ENCODE results near the gene COX20. TPM values are rescaled to one million over a fixed set of nuclear protein-coding genes. Genes with fewer than 3 reads are reported as not detected.

The COX20 gene
- polyA plus RNA-seq, 1 of the 3 experiments (the other 2 are of a cell fraction): 24.8 TPM

GRCh38 chr1:244868484-244869363 lies 33.3 kb downstream of the COX20 start:
- Histone ChIP-seq H2AFZ (ENCODE audit: low read depth) (no peak overlapping the region), H3K4me2 (no peak overlapping the region), H3K9me2 (no peaks in the 10 kb centered on the region), H3K4me3 (ENCODE audit: low read depth in 2 of 2, low read length in 1 of 2) (no peak overlapping the region), H3K27ac (ENCODE audit: low read depth in 2 of 2, low read length in 1 of 2) (no peak overlapping the region), H3K9me3 (no peaks in the 10 kb centered on the region), H3K79me2 (ENCODE audit: insufficient read depth) (peaks cover 6% of the 10 kb centered on the region), H3K4me1 (ENCODE audit: control insufficient read depth in 1 of 2, insufficient read depth in 2 of 2, low read depth in 1 of 2, low read length in 1 of 2) (peaks cover 7 to 10% of the 10 kb centered on the region in 2 experiments; a peak in 3 of 4 replicates), H3K27me3 (ENCODE audit: insufficient read depth) (no peaks in the 10 kb centered on the region), H3K36me3 (replicated peaks in 1 of 2; ENCODE audit: control insufficient read depth in 1 of 2, insufficient read depth in 2 of 2, low read length in 1 of 2) (no peaks in the 10 kb centered on the region), H4K20me1 (ENCODE audit: insufficient read depth) (no peaks in the 10 kb centered on the region), H3K9ac (no peak overlapping the region), H3F3A (replicated peaks; ENCODE audit: insufficient read depth) (peaks cover 13% of the 10 kb centered on the region)
- DNase-seq: no peak
- POLR2A ChIA-PET: no interaction called here
- CTCF ChIA-PET: no interaction called here
- TF ChIP-seq MEF2A (IDR thresholded peaks at IDR 0.05; ENCODE audit: borderline replicate concordance, low read depth) (no peak), POLR2AphosphoS5 (IDR thresholded peaks at IDR 0.05; ENCODE audit: low read depth, low read length) (no peak), FOSL2 (IDR thresholded peaks at IDR 0.05; ENCODE audit: borderline replicate concordance, low read depth) (no peak), GATA2 (CRISPR knock-in tag; IDR thresholded peaks at IDR 0.05) (no peak), EP300 (IDR thresholded peaks at IDR 0.05; ENCODE audit: borderline replicate concordance in 1 of 2, low read depth in 1 of 2, low read length in 1 of 2) (no peak), SMC3 (IDR thresholded peaks at IDR 0.05; ENCODE audit: low read depth, low read length) (no peak), PBX3 (IDR thresholded peaks at IDR 0.05) (no peak), CHD2 (IDR thresholded peaks at IDR 0.05; ENCODE audit: low read length, partially characterized antibody) (no peak), EZH2phosphoT487 (IDR thresholded peaks at IDR 0.05; ENCODE audit: borderline replicate concordance, low read depth) (no peak), GABPA (IDR thresholded peaks at IDR 0.05; ENCODE audit: low read depth) (no peak), RCOR1 (IDR thresholded peaks at IDR 0.05; ENCODE audit: low read length) (no peak), ELF1 (IDR thresholded peaks at IDR 0.05) (no peak), NFIC (IDR thresholded peaks at IDR 0.05; ENCODE audit: borderline replicate concordance) (no peak), FOXJ3 (CRISPR knock-in tag; IDR thresholded peaks at IDR 0.05) (no peak), TCF12 (IDR thresholded peaks at IDR 0.05) (no peak), USF2 (IDR thresholded peaks at IDR 0.05; ENCODE audit: borderline replicate concordance, low read depth, low read length) (no peak), RFX5 (IDR thresholded peaks at IDR 0.05; ENCODE audit: low read length) (no peak)
- TF ChIP-seq, protein P1, sequence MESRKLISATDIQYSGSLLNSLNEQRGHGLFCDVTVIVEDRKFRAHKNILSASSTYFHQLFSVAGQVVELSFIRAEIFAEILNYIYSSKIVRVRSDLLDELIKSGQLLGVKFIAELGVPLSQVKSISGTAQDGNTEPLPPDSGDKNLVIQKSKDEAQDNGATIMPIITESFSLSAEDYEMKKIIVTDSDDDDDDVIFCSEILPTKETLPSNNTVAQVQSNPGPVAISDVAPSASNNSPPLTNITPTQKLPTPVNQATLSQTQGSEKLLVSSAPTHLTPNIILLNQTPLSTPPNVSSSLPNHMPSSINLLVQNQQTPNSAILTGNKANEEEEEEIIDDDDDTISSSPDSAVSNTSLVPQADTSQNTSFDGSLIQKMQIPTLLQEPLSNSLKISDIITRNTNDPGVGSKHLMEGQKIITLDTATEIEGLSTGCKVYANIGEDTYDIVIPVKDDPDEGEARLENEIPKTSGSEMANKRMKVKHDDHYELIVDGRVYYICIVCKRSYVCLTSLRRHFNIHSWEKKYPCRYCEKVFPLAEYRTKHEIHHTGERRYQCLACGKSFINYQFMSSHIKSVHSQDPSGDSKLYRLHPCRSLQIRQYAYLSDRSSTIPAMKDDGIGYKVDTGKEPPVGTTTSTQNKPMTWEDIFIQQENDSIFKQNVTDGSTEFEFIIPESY (IDR thresholded peaks at IDR 0.05; ENCODE audit: borderline replicate concordance, low read depth): no peak
- TF ChIP-seq, protein P2, sequence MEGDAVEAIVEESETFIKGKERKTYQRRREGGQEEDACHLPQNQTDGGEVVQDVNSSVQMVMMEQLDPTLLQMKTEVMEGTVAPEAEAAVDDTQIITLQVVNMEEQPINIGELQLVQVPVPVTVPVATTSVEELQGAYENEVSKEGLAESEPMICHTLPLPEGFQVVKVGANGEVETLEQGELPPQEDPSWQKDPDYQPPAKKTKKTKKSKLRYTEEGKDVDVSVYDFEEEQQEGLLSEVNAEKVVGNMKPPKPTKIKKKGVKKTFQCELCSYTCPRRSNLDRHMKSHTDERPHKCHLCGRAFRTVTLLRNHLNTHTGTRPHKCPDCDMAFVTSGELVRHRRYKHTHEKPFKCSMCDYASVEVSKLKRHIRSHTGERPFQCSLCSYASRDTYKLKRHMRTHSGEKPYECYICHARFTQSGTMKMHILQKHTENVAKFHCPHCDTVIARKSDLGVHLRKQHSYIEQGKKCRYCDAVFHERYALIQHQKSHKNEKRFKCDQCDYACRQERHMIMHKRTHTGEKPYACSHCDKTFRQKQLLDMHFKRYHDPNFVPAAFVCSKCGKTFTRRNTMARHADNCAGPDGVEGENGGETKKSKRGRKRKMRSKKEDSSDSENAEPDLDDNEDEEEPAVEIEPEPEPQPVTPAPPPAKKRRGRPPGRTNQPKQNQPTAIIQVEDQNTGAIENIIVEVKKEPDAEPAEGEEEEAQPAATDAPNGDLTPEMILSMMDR (IDR thresholded peaks at IDR 0.05): no peak
- 95% methylated on average over 23 of the region's 23 CpGs for WGBS (ENCODE audit: low lambda C conversion rate)
